Measurements from ENCODE around the gene CENPP.

- TF ChIP-seq, protein P1, sequence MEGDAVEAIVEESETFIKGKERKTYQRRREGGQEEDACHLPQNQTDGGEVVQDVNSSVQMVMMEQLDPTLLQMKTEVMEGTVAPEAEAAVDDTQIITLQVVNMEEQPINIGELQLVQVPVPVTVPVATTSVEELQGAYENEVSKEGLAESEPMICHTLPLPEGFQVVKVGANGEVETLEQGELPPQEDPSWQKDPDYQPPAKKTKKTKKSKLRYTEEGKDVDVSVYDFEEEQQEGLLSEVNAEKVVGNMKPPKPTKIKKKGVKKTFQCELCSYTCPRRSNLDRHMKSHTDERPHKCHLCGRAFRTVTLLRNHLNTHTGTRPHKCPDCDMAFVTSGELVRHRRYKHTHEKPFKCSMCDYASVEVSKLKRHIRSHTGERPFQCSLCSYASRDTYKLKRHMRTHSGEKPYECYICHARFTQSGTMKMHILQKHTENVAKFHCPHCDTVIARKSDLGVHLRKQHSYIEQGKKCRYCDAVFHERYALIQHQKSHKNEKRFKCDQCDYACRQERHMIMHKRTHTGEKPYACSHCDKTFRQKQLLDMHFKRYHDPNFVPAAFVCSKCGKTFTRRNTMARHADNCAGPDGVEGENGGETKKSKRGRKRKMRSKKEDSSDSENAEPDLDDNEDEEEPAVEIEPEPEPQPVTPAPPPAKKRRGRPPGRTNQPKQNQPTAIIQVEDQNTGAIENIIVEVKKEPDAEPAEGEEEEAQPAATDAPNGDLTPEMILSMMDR (IDR thresholded peaks at IDR 0.05; ENCODE audit: low read length): no peak
- TF ChIP-seq EZH2 (optimal IDR thresholded peaks at IDR 0.05; ENCODE audit: low read depth, low read length) (no peak), EZH2phosphoT487 (IDR thresholded peaks at IDR 0.05; ENCODE audit: low read length) (no peak)
Observed at GRCh38 chr9:92642041-92642451, 316.3 kb downstream of the CENPP start.

All from MM.1S (cell line).